GM21529 (cell line): Measurements from ENCODE around the gene KXD1.
"Not testable (repeated sequence)": the region's sequence is repeated elsewhere in the genome, so short reads cannot be mapped to it uniquely, and the experiment has no call there.

Source experiments
- ATAC-seq: cut with Tn5 transposase; IDR thresholded peaks from one replicate; pipeline ENCODE4 v1.9.1; 2021; ENCODE audit not compliant: unreplicated experiment

Gene KXD1

GRCh38 chr19:18599485-18599884 lies 41.8 kb downstream of the KXD1 start:
- ATAC-seq: no peak

DNA sequence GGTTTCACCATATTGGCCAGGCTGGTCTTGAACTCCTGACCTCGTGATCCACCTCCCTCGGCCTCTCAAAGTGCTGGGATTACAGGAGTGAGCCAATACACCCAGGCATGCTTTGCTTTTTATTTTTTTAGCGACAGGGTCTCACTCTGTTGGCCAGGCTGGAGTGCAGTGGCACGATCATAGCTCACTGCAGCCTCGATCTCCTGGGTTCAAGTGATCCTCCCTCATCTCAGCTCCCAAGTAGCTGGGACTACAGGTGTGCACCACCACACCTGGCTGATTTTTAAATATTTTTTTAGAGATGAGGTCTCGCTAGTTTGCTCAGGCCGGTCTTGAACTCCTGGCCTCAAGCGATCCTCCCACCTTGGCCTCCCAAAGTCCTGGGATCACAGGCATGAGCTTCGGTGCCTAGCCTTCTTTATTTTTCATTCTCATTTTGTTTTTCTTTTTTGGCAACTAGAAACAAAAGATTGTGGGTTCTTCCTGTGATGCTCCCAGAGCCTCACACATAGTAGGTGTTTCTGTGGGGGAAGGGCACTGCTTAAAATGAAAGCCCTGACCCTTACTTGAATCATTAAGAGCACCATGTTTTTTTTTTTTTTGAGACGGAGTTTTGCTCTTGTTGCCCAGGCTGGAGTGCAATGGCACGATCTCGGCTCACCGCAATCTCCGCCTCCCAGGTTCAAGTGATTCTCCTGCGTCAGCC lies 43.2 kb downstream of the KXD1 start:
- not testable (repeated sequence) for ATAC-seq

DNA sequence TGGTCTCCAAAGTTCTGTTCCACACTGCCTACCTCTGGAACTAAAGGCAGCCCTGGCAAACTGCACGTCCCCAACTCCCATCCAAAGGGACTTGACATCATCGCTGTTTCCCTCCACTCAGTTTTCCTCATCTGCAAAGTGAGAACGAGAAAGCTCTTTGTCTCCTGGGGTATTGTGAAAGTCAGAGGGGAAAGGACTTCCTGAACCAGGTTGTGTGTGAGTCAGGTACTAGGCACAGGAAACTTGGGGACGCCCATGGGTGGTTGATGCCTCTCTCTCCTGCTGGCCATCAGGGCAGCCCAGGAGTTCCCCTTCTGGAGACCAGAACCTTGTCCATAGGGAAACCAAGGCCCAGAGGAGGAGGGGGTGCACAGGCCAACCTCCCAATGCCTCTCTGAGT lies 44.2 kb downstream of the KXD1 start:
- ATAC-seq: no peak

DNA sequence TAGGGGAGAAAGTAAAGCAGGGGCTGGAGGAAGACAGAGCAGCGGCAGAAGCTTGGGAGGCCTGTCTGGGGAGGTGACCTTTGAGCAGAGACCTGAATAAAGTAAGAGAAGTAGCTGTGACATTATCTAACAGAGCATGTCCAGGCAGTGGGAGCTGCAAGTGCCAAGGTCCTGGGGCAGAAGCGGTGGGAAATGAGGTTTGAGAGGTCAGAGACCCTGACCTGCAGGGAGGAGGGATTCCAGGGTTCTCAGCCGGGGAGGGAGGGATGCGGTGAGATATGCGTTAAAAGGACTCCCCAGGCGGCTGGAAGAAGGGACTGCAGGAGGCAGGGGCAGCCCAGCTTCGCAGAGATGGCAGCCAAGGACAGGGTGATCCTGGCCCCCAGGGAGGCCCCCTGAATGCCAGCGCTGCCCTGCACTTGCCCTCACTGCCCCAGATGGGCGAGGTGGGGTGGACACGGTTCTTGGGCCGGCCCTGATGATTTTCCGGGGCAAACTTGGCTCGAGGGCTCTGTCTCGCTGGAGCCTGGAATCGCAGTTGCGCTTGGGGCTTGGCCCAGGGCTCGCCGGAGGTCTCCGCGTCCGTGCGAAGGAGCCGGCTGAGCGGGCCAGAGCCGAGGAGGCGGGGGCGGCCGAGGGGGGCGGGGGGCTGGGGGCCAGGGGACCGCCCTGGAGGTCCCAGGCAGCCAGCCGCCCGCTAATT lies 45.7 kb downstream of the KXD1 start:
- no peak for ATAC-seq

DNA sequence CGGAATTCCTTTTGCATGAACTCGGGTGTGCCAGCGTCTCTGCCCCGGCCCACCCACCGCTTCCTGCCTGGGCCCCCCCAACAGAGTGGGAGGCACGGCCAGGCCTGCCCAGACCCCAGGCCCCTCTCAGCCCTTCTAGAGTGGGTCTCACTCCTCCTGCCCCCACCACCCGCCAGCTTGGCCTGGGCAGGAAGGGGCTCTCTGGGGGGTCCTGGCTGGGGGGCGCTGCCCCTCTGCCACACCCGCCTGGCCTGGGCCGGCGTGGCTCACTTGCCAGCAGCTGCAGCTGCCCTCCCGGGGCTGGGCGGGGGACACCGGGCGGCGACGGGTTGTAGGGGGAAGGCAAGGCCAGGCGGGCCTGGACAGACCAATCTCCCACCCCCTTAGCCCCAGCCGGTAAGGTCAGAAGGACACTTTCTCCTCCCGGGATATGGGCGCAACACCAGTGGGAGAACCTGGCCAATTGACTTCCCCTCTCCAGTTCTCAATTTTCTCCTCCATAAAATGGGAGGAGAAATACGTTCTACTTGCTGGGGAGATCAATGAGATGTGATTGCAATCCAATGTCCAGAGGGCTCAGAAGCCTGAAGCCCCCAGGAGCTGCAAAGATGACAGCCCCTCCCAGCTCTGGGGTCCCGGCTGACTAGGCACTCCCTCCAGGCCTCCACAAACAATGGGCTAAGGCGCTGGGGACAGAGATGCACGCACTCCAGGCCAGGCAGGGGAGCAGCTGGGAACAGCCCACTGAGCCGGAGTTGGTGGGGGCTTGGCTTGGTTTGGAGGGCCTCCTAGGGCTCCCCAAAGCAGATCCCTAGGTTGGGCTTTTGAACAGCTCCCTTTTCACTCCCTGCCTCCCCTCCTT lies 46.5 kb downstream of the KXD1 start:
- no peak for ATAC-seq

GRCh38 chr19:18604820-18605159 lies 47.1 kb downstream of the KXD1 start:
- no peak for ATAC-seq

DNA sequence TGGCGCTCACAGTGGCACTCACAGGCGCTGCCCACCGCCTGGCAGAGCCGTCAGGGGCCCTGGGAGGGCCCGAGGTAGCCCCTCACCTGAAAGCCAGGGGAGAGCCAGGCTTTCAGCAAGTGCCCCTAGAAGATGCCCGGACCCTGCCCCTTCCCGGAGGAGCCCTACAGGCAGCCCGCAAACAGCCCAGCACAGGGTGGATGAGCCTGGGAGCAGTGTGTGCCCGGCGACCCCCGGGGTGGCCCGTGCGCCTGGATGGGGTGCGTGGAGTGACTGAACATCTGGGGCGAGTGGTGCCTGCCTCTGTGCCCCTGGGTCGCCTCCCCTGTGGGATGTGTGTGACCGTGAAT lies 47.5 kb downstream of the KXD1 start:
- no peak for ATAC-seq

GRCh38 chr19:18605546-18606280 lies 48.0 kb downstream of the KXD1 start:
- ATAC-seq: no peak

DNA sequence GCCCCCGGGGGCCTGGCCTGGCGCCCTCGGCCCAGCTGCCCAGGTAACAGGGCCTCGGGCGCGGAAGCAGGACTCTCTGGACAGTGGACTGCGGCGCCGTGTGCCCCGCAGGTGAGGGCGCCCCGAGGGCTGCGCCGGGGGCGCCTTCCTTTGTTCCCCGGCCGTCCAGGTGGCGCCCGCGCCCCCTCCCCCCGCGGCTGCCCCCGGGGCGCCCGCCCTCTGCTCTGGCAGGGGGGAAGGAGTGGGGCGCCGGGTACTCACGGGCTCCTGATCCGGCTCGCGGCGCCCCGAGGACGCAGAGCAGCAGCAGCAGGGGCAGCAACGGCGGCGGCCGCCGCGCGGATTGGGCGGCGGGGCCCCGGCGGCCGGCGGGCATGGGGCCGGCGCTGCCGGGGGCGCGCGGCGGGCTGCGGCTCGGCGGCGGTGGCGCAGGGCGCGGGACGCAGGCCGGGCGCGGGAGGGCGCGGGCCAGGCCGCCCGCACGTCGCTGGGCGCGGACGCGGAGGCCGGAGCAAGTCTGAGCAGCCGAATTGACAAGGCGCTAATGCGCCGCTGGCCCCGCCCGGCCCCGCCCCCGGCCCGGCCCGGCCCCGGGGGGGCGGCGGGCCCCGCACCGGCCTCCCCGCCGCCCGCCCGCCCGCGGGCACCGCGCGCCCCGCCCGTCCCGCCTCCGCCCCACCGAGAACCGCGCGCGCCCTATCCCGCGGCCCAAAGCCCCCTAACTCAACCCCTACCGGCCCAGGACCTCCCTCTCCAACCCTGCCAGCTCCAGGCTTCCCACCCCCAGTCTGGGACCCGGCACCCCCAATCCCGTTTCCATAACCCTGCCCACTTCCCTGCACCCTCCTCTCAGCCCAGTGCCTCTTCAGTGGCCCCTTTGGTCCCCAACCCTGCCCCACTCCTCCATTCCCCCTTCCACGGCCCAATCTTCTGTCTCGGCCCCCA lies 48.9 kb downstream of the KXD1 start, which contains the start of gene CRLF1:
CRLF1 (minus strand) TSS at position 519 of the 945 bp plus-strand sequence; CDS start at position 376, 143 bp downstream.
- ATAC-seq: no peak

GRCh38 chr19:18607226-18608101 lies 49.8 kb downstream of the KXD1 start:
- no peak for ATAC-seq

GRCh38 chr19:18608102-18608804 lies 50.6 kb downstream of the KXD1 start:
- no peak for ATAC-seq

GRCh38 chr19:18608805-18609716 lies 51.4 kb downstream of the KXD1 start:
- ATAC-seq: no peak

DNA sequence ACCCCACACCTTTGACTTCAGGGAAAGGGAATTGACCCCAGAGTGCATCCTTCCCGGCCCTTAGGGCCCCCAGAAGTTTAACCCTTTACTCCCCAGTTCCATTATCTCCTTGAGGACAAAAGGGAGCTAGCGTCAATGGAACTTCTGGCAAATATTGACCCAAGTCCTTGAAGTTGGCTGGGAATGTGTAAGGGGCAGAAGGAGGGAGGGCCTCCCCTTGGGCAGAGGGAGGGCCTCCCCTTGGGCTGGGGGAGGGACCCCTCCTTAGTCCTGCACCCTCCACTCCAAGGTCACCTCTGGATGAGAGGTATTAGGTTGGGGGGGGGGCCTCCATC lies 52.0 kb downstream of the KXD1 start:
- no peak for ATAC-seq

GRCh38 chr19:18610245-18610555 lies 52.5 kb downstream of the KXD1 start:
- ATAC-seq: no peak

GRCh38 chr19:18610556-18611326 lies 53.1 kb downstream of the KXD1 start:
- ATAC-seq: no peak

- no peak for ATAC-seq
These were observed 53.8 kb downstream of the KXD1 start for GRCh38 chr19:18611327-18612050.
